Liver (tissue), 9 donors: ENCODE measurements around the gene PLA2G6. TPM values are rescaled to one million over a fixed set of nuclear protein-coding genes. Genes with fewer than 3 reads are reported as not detected.
"Not testable (repeated sequence)": the region's sequence is repeated elsewhere in the genome, so short reads cannot be mapped to it uniquely, and the experiment has no call there.

Source experiments
- DNase-seq: peaks from one replicate; pipeline ENCODE4 v3.0.0-alpha.2; 2017; ENCODE audit warnings: low spot score
- H3K27ac ChIP-seq, 2 donors: one replicate each; pipeline ENCODE4 v1.7.0; 2013; ENCODE audit warnings: inconsistent platforms in 2 of 2, low read length in 2 of 2, control low read depth in 1 of 2, low read depth in 1 of 2, mild to moderate bottlenecking in 1 of 2
- H3K27me3 ChIP-seq, 4 donors: one replicate each; pipeline versions ENCODE4 v1.6.1 to v1.7.0; 2013; ENCODE audit warnings: low read length in 3 of 4, inconsistent platforms in 1 of 4, mild to moderate bottlenecking in 1 of 4, moderate library complexity in 1 of 4; ENCODE audit not compliant: control insufficient read depth in 4 of 4, insufficient read depth in 4 of 4
- H3K36me3 ChIP-seq, 4 donors: one replicate each; pipeline versions ENCODE4 v1.6.1 to v1.7.0; 2013; ENCODE audit warnings: low read length in 3 of 4, mild to moderate bottlenecking in 3 of 4, low read depth in 1 of 4, moderate library complexity in 1 of 4; ENCODE audit not compliant: control insufficient read depth in 4 of 4, insufficient read depth in 3 of 4
- H3K4me1 ChIP-seq, 4 donors: one replicate each; pipeline versions ENCODE4 v1.6.1 to v1.7.0; 2013; ENCODE audit warnings: low read length in 3 of 4, mild to moderate bottlenecking in 3 of 4, moderate library complexity in 1 of 4; ENCODE audit not compliant: control insufficient read depth in 4 of 4, insufficient read depth in 4 of 4
- H3K4me3 ChIP-seq, 3 donors: one replicate each; pipeline versions ENCODE4 v1.6.1 to v1.7.0; 2013; ENCODE audit warnings: low read length in 3 of 3, control low read depth in 1 of 3, low read depth in 1 of 3, mild to moderate bottlenecking in 1 of 3
- H3K9ac ChIP-seq, 2 donors: one replicate each; pipeline ENCODE4 v1.7.0; 2013; ENCODE audit warnings: low read length in 2 of 2, mild to moderate bottlenecking in 2 of 2, moderate library complexity in 2 of 2, control low read depth in 1 of 2, low read depth in 1 of 2
- H3K9me3 ChIP-seq, 4 donors: one replicate each; pipeline versions ENCODE4 v1.6.1 to v1.7.0; 2013; ENCODE audit warnings: low read length in 3 of 4; ENCODE audit not compliant: control insufficient read depth in 4 of 4
- EGR1 ChIP-seq, 2 donors: IDR thresholded peaks; 2 replicates each; pipeline ENCODE4 v1.6.1; 2016 to 2018; ENCODE audit warnings: antibody characterized with exemption in 2 of 2, low read depth in 2 of 2
- FOXA1 ChIP-seq: IDR thresholded peaks from 2 replicates; pipeline ENCODE4 v1.6.1; 2016; ENCODE audit warnings: antibody characterized with exemption
- FOXA2 ChIP-seq: IDR thresholded peaks from 2 replicates; pipeline ENCODE4 v1.6.1; 2016; ENCODE audit warnings: antibody characterized with exemption
- GABPA ChIP-seq, 2 donors: IDR thresholded peaks in 1 of 2; conservative IDR thresholded peaks in 1 of 2; 2 replicates each; pipeline ENCODE4 v1.6.1; 2016; ENCODE audit warnings: antibody characterized with exemption in 2 of 2, mild to moderate bottlenecking in 1 of 2, moderate library complexity in 1 of 2
- HNF4G ChIP-seq: IDR thresholded peaks from 2 replicates; pipeline ENCODE4 v1.6.1; 2016; ENCODE audit warnings: antibody characterized with exemption
- NR2F2 ChIP-seq: IDR thresholded peaks from 2 replicates; pipeline ENCODE4 v1.6.1; 2016; ENCODE audit warnings: antibody characterized with exemption
- RXRA ChIP-seq, 2 donors: IDR thresholded peaks; 2 replicates each; pipeline ENCODE4 v1.6.1; 2017 to 2018; ENCODE audit warnings: antibody characterized with exemption in 2 of 2, mild to moderate bottlenecking in 1 of 2
- SP1 ChIP-seq: IDR thresholded peaks from 2 replicates; pipeline ENCODE4 v1.6.1; 2018; ENCODE audit warnings: antibody characterized with exemption, mild to moderate bottlenecking
- YY1 ChIP-seq: IDR thresholded peaks from 2 replicates; pipeline ENCODE4 v1.6.1; 2016; ENCODE audit warnings: antibody characterized with exemption, mild to moderate bottlenecking
- WGBS: extraction: QIAGEN DNeasy Blood & Tissue Kit; methylation state at CpG from one replicate; pipeline ENCODE4 v1.1.7; 2013; 5-methylcytosine and 5-hydroxymethylcytosine counted together
- polyA plus RNA-seq, 2 donors: library from polyadenylated mRNA; stranded (reverse) in 1 of 2; unstranded in 1 of 2; fragments of 200-250 nt in 1 of 2; fragments of >200 nt in 1 of 2; fragmentation: Nextera tagmentation in 1 of 2; extraction: Ambion mirVana in 1 of 2; gene quantifications; one replicate each; pipeline versions ENCODE4 v1.2.1 to v1.2.3, GENCODE V29; 2013 to 2015
- total RNA-seq, 2 donors: library from RNA; depleted of rRNA; stranded (reverse); fragments of >200 nt; gene quantifications; one replicate each; pipeline ENCODE4 v1.2.3, GENCODE V29; 2014
- TF ChIP-seq, protein P1 (sequence below): IDR thresholded peaks from 2 replicates; pipeline ENCODE4 v1.6.1; 2016; ENCODE audit warnings: antibody characterized with exemption, mild to moderate bottlenecking
- TF ChIP-seq, protein P2 (sequence below): IDR thresholded peaks from 2 replicates; pipeline ENCODE4 v1.6.1; 2016; ENCODE audit warnings: antibody characterized with exemption
- TF ChIP-seq, protein P3 (sequence below): IDR thresholded peaks from 2 replicates; pipeline ENCODE4 v1.6.1; 2016; ENCODE audit warnings: antibody characterized with exemption
- TF ChIP-seq, protein P4 (sequence below): IDR thresholded peaks from 2 replicates; pipeline ENCODE4 v1.6.1; 2016; ENCODE audit warnings: antibody characterized with exemption
- donor health status: healthy.
- donor health status: healthy.
- donor health status: healthy.
- donor health status: healthy.
- donor health status: healthy.

The PLA2G6 gene
- total and polyA plus RNA-seq, 4 donors: 5.7 to 9.0 (median 7.2) TPM

DNA sequence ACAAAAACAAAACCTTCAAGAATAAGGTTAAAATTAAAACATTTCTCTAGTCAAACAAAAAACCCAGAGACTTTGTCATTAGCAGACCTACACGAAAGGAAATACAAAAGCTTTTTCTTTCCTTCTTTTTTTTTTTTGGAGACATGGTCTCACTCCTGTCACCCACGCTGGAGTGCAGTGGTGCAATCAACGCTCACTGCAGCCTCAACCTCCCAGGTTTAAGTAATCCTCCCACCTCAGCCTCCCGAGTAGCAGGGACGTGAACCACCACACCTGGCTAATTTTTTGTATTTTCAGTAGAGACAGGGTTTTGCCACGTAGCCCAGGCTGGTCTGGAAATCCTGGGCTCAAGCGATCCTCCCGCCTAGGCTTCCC is 30.5 kb downstream of the PLA2G6 start:
- no peak for DNase-seq
- WGBS: 96% methylated on average over 8 of the region's 8 CpGs
- TF ChIP-seq EGR1 (IDR thresholded peaks at IDR 0.05; ENCODE audit: low read depth in 2 of 2) (no peak), FOXA1 (no peak), SP1 (no peak), HNF4G (no peak), NR2F2 (no peak), RXRA (IDR thresholded peaks at IDR 0.05) (no peak), FOXA2 (no peak)
- TF ChIP-seq, protein P1, sequence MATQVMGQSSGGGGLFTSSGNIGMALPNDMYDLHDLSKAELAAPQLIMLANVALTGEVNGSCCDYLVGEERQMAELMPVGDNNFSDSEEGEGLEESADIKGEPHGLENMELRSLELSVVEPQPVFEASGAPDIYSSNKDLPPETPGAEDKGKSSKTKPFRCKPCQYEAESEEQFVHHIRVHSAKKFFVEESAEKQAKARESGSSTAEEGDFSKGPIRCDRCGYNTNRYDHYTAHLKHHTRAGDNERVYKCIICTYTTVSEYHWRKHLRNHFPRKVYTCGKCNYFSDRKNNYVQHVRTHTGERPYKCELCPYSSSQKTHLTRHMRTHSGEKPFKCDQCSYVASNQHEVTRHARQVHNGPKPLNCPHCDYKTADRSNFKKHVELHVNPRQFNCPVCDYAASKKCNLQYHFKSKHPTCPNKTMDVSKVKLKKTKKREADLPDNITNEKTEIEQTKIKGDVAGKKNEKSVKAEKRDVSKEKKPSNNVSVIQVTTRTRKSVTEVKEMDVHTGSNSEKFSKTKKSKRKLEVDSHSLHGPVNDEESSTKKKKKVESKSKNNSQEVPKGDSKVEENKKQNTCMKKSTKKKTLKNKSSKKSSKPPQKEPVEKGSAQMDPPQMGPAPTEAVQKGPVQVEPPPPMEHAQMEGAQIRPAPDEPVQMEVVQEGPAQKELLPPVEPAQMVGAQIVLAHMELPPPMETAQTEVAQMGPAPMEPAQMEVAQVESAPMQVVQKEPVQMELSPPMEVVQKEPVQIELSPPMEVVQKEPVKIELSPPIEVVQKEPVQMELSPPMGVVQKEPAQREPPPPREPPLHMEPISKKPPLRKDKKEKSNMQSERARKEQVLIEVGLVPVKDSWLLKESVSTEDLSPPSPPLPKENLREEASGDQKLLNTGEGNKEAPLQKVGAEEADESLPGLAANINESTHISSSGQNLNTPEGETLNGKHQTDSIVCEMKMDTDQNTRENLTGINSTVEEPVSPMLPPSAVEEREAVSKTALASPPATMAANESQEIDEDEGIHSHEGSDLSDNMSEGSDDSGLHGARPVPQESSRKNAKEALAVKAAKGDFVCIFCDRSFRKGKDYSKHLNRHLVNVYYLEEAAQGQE: no peak
- TF ChIP-seq, protein P2, sequence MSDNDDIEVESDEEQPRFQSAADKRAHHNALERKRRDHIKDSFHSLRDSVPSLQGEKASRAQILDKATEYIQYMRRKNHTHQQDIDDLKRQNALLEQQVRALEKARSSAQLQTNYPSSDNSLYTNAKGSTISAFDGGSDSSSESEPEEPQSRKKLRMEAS: no peak
- TF ChIP-seq, protein P3, sequence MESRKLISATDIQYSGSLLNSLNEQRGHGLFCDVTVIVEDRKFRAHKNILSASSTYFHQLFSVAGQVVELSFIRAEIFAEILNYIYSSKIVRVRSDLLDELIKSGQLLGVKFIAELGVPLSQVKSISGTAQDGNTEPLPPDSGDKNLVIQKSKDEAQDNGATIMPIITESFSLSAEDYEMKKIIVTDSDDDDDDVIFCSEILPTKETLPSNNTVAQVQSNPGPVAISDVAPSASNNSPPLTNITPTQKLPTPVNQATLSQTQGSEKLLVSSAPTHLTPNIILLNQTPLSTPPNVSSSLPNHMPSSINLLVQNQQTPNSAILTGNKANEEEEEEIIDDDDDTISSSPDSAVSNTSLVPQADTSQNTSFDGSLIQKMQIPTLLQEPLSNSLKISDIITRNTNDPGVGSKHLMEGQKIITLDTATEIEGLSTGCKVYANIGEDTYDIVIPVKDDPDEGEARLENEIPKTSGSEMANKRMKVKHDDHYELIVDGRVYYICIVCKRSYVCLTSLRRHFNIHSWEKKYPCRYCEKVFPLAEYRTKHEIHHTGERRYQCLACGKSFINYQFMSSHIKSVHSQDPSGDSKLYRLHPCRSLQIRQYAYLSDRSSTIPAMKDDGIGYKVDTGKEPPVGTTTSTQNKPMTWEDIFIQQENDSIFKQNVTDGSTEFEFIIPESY: no peak
- no peaks in the 10 kb centered on the region for H3K27me3 ChIP-seq
- peaks cover 6 to 22% (median 10%) of the 10 kb centered on the region in 4 donors for H3K4me1 ChIP-seq
- no peak overlapping the region for H3K9ac ChIP-seq
- no peak overlapping the region for H3K4me3 ChIP-seq
- H3K36me3 ChIP-seq: no peaks in the 10 kb centered on the region
- H3K27ac ChIP-seq: no peak overlapping the region
- H3K9me3 ChIP-seq: no peaks in the 10 kb centered on the region

DNA sequence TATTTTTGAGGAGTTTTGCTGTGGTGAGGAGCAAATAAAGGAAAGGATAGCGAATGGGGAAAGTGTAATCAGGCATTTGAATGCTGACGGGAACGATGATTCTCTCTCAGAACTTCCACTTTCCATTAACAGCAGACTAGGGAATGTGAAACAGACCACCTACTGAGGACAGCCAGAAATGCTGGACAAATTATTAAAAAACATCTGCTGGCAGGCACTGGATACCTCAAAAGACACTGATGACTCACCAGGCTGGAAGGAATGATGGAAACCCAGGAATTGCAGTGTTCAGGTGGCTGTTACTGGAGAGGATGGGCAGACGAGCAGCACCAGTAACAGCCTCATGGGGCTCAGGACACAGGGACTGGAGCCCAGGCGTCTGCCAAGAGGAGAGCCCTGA is 33.4 kb downstream of the PLA2G6 start:
- no peak overlapping the region for H3K27ac ChIP-seq
- H3K4me3 ChIP-seq: no peak overlapping the region
- H3K36me3 ChIP-seq: no peaks in the 10 kb centered on the region
- peaks cover 0 to 12% (median 3%) of the 10 kb centered on the region in 4 donors for H3K4me1 ChIP-seq
- no peaks in the 10 kb centered on the region for H3K27me3 ChIP-seq
- WGBS: 89% methylated on average over 5 of the region's 5 CpGs
- DNase-seq: no peak
- H3K9me3 ChIP-seq: no peaks in the 10 kb centered on the region
- TF ChIP-seq GABPA (IDR thresholded peaks at IDR 0.05 in 1 of 2, conservative IDR thresholded peaks at IDR 0.05 in 1 of 2): no peak
- TF ChIP-seq, protein P4, sequence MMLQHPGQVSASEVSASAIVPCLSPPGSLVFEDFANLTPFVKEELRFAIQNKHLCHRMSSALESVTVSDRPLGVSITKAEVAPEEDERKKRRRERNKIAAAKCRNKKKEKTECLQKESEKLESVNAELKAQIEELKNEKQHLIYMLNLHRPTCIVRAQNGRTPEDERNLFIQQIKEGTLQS: no peak
- no peak for TF ChIP-seq RXRA (IDR thresholded peaks at IDR 0.05)
- no peak for TF ChIP-seq NR2F2
- TF ChIP-seq YY1: no peak
- no peak for TF ChIP-seq FOXA1
- no peak for TF ChIP-seq FOXA2
- TF ChIP-seq, protein P2: no peak
- no peak for TF ChIP-seq EGR1 (IDR thresholded peaks at IDR 0.05; ENCODE audit: low read depth in 2 of 2)
- no peak for TF ChIP-seq HNF4G
- H3K9ac ChIP-seq: no peak overlapping the region

DNA sequence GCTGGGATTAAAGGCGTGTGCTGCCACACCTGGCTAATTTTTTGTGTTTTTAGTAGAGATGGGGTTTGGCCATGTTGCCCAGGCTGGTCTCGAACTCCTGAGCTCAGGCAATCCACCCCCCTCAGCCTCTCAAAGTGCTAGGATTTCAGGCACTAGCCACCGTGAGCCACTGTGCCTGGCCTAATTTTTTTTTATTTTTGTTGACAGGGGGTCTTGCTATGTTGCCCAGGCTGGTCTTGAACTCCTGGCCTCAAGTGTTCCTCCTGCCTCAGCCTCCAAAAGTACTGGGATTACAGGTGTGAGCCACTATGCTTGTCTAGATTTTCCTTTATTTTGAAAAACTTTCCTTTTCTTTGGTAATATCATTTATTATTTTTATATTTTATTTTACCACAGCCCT is 35.5 kb downstream of the PLA2G6 start:
- not testable (repeated sequence) for H3K27me3 ChIP-seq, H3K36me3 ChIP-seq, DNase-seq, H3K9ac ChIP-seq, H3K9me3 ChIP-seq, H3K4me3 ChIP-seq, H3K27ac ChIP-seq
- 94% methylated on average over 3 of the region's 3 CpGs for WGBS
- peaks cover 0 to 12% (median 3%) of the 10 kb centered on the region in 4 donors for H3K4me1 ChIP-seq
